Uterus (tissue), 4 donors: ENCODE results near the gene PTK7. TPM values are rescaled to one million over a fixed set of nuclear protein-coding genes. Genes with fewer than 3 reads are reported as not detected.

ENCODE experiments used
- DNase-seq, 2 donors: peaks; one replicate each; pipeline ENCODE4 v3.0.0-alpha.2; 2019 to 2020
- H3K27ac ChIP-seq, 2 donors: fragments of 200-600 bp; sonication (generic); 1 replicate in 1 of 2; 2 replicates in 1 of 2; pipeline ENCODE4 v1.5.1; 2016 to 2018
- H3K27me3 ChIP-seq, 2 donors: fragments of 200-600 bp; sonication (generic); one replicate each; pipeline ENCODE4 v1.5.1; 2018 to 2019; ENCODE audit warnings: control low read depth in 1 of 2
- H3K36me3 ChIP-seq, 2 donors: fragments of 200-600 bp; sonication (generic); one replicate each; pipeline ENCODE4 v1.5.1; 2019; ENCODE audit warnings: control low read depth in 1 of 2
- H3K4me1 ChIP-seq, 2 donors: fragments of 200-600 bp; sonication (generic); one replicate each; pipeline ENCODE4 v1.5.1; 2018 to 2019; ENCODE audit warnings: control low read depth in 1 of 2
- H3K4me3 ChIP-seq, 2 donors: fragments of 200-600 bp; sonication (generic); 1 replicate in 1 of 2; 2 replicates in 1 of 2; pipeline ENCODE4 v1.5.1; 2018 to 2019; ENCODE audit warnings: mild to moderate bottlenecking in 1 of 2
- H3K9me3 ChIP-seq, 2 donors: fragments of 200-600 bp; sonication (generic); one replicate each; pipeline ENCODE4 v1.5.1; 2019; ENCODE audit warnings: control low read depth in 1 of 2
- POLR2A ChIP-seq, 2 donors: fragments of 450-650 bp; IDR thresholded peaks; one replicate each; pipeline ENCODE4 v1.6.1; 2016; ENCODE audit warnings: antibody characterized with exemption in 2 of 2, mild to moderate bottlenecking in 1 of 2, moderate library complexity in 1 of 2
- intact Hi-C: fragments of 100-400 bp; cut with DNase I; formaldehyde crosslinking; loops from one replicate; pipeline ENCODE4 v1.15.1; 2023; ENCODE audit warnings: low total_unique reads
- total RNA-seq, 4 donors: library from RNA; depleted of rRNA in 3 of 4; stranded (reverse); fragments of >200 nt in 3 of 4; gene quantifications; one replicate each; pipeline versions ENCODE4 v1.1.0 to v1.2.4, GENCODE V29; 2014 to 2023
- TF ChIP-seq, protein P1 (sequence below), 4 experiments: fragments of 200-600 bp in 2 of 4; fragments of 450-650 bp in 2 of 4; sonication (generic) in 2 of 4; IDR thresholded peaks; one replicate each; pipeline ENCODE4 v1.5.1; 2016 to 2019; ENCODE audit warnings: antibody characterized with exemption in 4 of 4, mild to moderate bottlenecking in 2 of 4, moderate library complexity in 1 of 4
- donor health status: DM: yes; HTN: yes; CAD: no.

PTK7 gene
- total RNA-seq, 4 donors from 2014 or later: 53.8 to 247 (median 153) TPM

DNA sequence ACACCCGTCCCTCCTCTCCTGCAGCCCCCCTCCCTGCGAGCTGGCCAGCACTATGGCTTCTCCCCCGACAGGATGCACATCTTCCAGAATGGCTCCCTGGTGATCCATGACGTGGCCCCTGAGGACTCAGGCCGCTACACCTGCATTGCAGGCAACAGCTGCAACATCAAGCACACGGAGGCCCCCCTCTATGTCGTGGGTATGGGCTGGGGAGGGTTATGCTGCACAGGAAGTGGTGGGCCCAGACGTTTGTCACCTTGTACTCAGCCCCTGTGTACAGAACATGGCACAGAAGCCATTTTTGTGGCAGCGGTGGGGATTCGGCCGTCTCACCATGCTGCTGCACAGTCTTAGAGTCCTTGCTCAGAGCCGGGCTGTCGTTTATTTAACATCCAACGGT, 66.0 kb downstream of the PTK7 start:
- Histone ChIP-seq H3K4me3 (no peak overlapping the region), H3K27ac (no peak overlapping the region)
- intact Hi-C loops: loop anchor here (5.0 kb wide), 1 partner anchor 240 kb away; no protein-coding TSS in a partner anchor

GRCh38 chr6:43143235-43144128, 67.4 kb downstream of the PTK7 start:
- H3K36me3 ChIP-seq: no peaks in the 10 kb centered on the region
- H3K9me3 ChIP-seq: no peaks in the 10 kb centered on the region
- no peak overlapping the region for H3K4me3 ChIP-seq
- intact Hi-C loops: loop anchor here (5.0 kb wide), 1 partner anchor 241 kb away; no protein-coding TSS in a partner anchor
- no peaks in the 10 kb centered on the region for H3K27me3 ChIP-seq
- peak; percentile 94 to 95 for DNase-seq
- H3K27ac ChIP-seq: peak overlapping the region; percentile 54 to 60
- peak in 1 of 2 donors; percentile 34 for TF ChIP-seq POLR2A (IDR thresholded peaks at IDR 0.05)
- TF ChIP-seq, protein P1, sequence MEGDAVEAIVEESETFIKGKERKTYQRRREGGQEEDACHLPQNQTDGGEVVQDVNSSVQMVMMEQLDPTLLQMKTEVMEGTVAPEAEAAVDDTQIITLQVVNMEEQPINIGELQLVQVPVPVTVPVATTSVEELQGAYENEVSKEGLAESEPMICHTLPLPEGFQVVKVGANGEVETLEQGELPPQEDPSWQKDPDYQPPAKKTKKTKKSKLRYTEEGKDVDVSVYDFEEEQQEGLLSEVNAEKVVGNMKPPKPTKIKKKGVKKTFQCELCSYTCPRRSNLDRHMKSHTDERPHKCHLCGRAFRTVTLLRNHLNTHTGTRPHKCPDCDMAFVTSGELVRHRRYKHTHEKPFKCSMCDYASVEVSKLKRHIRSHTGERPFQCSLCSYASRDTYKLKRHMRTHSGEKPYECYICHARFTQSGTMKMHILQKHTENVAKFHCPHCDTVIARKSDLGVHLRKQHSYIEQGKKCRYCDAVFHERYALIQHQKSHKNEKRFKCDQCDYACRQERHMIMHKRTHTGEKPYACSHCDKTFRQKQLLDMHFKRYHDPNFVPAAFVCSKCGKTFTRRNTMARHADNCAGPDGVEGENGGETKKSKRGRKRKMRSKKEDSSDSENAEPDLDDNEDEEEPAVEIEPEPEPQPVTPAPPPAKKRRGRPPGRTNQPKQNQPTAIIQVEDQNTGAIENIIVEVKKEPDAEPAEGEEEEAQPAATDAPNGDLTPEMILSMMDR (IDR thresholded peaks at IDR 0.05): peak; percentile 95 to 99 (median 98)
- H3K4me1 ChIP-seq: peaks cover 0 to 9% of the 10 kb centered on the region in 2 donors

More for the DNA sequence above, 66.0 kb downstream of the PTK7 start:
- no peak for DNase-seq
- Histone ChIP-seq H3K9me3 (no peaks in the 10 kb centered on the region), H3K27me3 (no peaks in the 10 kb centered on the region), H3K4me1 (peaks cover 0 to 9% of the 10 kb centered on the region in 2 donors), H3K36me3 (no peaks in the 10 kb centered on the region)
- no peak for TF ChIP-seq POLR2A (IDR thresholded peaks at IDR 0.05)
- TF ChIP-seq, protein P1 (IDR thresholded peaks at IDR 0.05): no peak

GRCh38 chr6:43144879-43145278, 68.8 kb downstream of the PTK7 start:
- H3K36me3 ChIP-seq: no peaks in the 10 kb centered on the region
- H3K4me1 ChIP-seq: peaks cover 0 to 9% of the 10 kb centered on the region in 2 donors
- no peaks in the 10 kb centered on the region for H3K9me3 ChIP-seq
- no peak for TF ChIP-seq POLR2A (IDR thresholded peaks at IDR 0.05)
- TF ChIP-seq, protein P1 (IDR thresholded peaks at IDR 0.05): no peak
- no peak overlapping the region for H3K4me3 ChIP-seq
- intact Hi-C loops: loop anchor here (5.0 kb wide), 1 partner anchor 243 kb away; no protein-coding TSS in a partner anchor
- no peak for DNase-seq
- H3K27ac ChIP-seq: no peak overlapping the region
- no peaks in the 10 kb centered on the region for H3K27me3 ChIP-seq

GRCh38 chr6:43146261-43146660, 70.1 kb downstream of the PTK7 start:
- no peak for DNase-seq
- H3K36me3 ChIP-seq: no peaks in the 10 kb centered on the region
- H3K27me3 ChIP-seq: no peaks in the 10 kb centered on the region
- intact Hi-C loops: no loop called here
- H3K9me3 ChIP-seq: no peaks in the 10 kb centered on the region
- TF ChIP-seq, protein P1 (IDR thresholded peaks at IDR 0.05): no peak
- no peak overlapping the region for H3K27ac ChIP-seq
- H3K4me1 ChIP-seq: peaks cover 0 to 9% of the 10 kb centered on the region in 2 donors
- no peak overlapping the region for H3K4me3 ChIP-seq
